ELR (cell line): ENCODE data around the gene SLAMF1.
"Not testable (repeated sequence)": the region's sequence is repeated elsewhere in the genome, so short reads cannot be mapped to it uniquely, and the experiment has no call there.

Source experiments
- DNase-seq: peaks from one replicate; pipeline ENCODE4 v3.0.0-alpha.2; 2015; ENCODE audit warnings: low read depth

SLAMF1 gene

GRCh38 chr1:160646711-160647328 is at the start of gene SLAMF1:
Gene SLAMF1, minus strand, starts transcription at chr1:160647044. Its CDS starts 99 bp downstream, at chr1:160646945.
- DNase-seq = no peak

GRCh38 chr1:160692390-160692789 is 45.5 kb upstream of the SLAMF1 start:
- not testable (repeated sequence) for DNase-seq

- no peak for DNase-seq
These were observed 38.4 kb upstream of the SLAMF1 start for GRCh38 chr1:160685266-160685665.

GRCh38 chr1:160682983-160683865 is 36.4 kb upstream of the SLAMF1 start:
- DNase-seq = no peak

GRCh38 chr1:160681891-160682140 is 35.0 kb upstream of the SLAMF1 start:
- DNase-seq = no peak

GRCh38 chr1:160681066-160681890 is 34.4 kb upstream of the SLAMF1 start:
- peak; percentile 70 for DNase-seq

- DNase-seq = no peak
These were observed 33.6 kb upstream of the SLAMF1 start for GRCh38 chr1:160680399-160680798.

- DNase-seq = no peak
These were observed 33.0 kb upstream of the SLAMF1 start for GRCh38 chr1:160679893-160680292.

GRCh38 chr1:160676869-160677597 is 30.2 kb upstream of the SLAMF1 start:
- DNase-seq = no peak

- DNase-seq = peak; percentile 65
These were observed 29.0 kb upstream of the SLAMF1 start for GRCh38 chr1:160675641-160676410.

- DNase-seq = no peak
These were observed 27.6 kb upstream of the SLAMF1 start for GRCh38 chr1:160674415-160674814.

- DNase-seq = no peak
These were observed 26.2 kb upstream of the SLAMF1 start for GRCh38 chr1:160672789-160673695.

- DNase-seq = no peak
These were observed 25.0 kb upstream of the SLAMF1 start for GRCh38 chr1:160671603-160672517.

- DNase-seq = no peak
These were observed 23.9 kb upstream of the SLAMF1 start for GRCh38 chr1:160670701-160671100.

- DNase-seq = no peak
These were observed 23.0 kb upstream of the SLAMF1 start for GRCh38 chr1:160669802-160670201.

GRCh38 chr1:160669276-160669675 is 22.4 kb upstream of the SLAMF1 start:
- no peak for DNase-seq

GRCh38 chr1:160667896-160668295 is 21.1 kb upstream of the SLAMF1 start:
- no peak for DNase-seq

GRCh38 chr1:160666079-160666442 is 19.2 kb upstream of the SLAMF1 start:
- DNase-seq = no peak
